ENCODE results near the gene DDC. TPM values are rescaled to one million over a fixed set of nuclear protein-coding genes. Genes with fewer than 3 reads are reported as not detected.

The DDC gene
- polyA plus RNA-seq, 2 of the 4 experiments (the other 2 are of a cell fraction) = 1.3 to 2.8 TPM

- Histone ChIP-seq H3K4me2 (no peak overlapping the region), H3K27ac (no peak overlapping the region), H3K4me1 (no peaks in the 10 kb centered on the region), H3K9me3 (no peaks in the 10 kb centered on the region), H3K4me3 (no peak overlapping the region)
- ATAC-seq (no peak), DNase-seq (ENCODE audit: low read depth in 1 of 2, low spot score in 1 of 2) (no peak), FAIRE-seq (no peak)
- 58% methylated on average over 6 of the region's 6 CpGs for WGBS (ENCODE audit: missing lambda C conversion rate)
- ChIA-PET POLR2A (no interaction called here), CTCF (no interaction called here)
- TF ChIP-seq NPAS2 (CRISPR knock-in tag; IDR thresholded peaks at IDR 0.05; ENCODE audit: borderline replicate concordance) = no peak
- TF ChIP-seq POLR2A (IDR thresholded peaks at IDR 0.05; ENCODE audit: low read length) = no peak
- TF ChIP-seq HDAC2 (IDR thresholded peaks at IDR 0.05) = no peak
- TF ChIP-seq HMGXB4 (CRISPR knock-in tag; IDR thresholded peaks at IDR 0.05; ENCODE audit: borderline replicate concordance) = no peak
These were observed 153.9 kb downstream of the DDC start for GRCh38 chr7:50411332-50411731.

- Histone ChIP-seq H3K4me3 (no peak overlapping the region), H3K4me2 (no peak overlapping the region), H3K9me3 (no peaks in the 10 kb centered on the region), H3K27ac (no peak overlapping the region), H3K4me1 (no peaks in the 10 kb centered on the region)
- DNase-seq (ENCODE audit: low read depth in 1 of 2, low spot score in 1 of 2) (no peak), FAIRE-seq (no peak), ATAC-seq (no peak)
- ChIA-PET CTCF (no interaction called here), POLR2A (no interaction called here)
- 57% methylated on average over 16 of the region's 17 CpGs for WGBS (ENCODE audit: missing lambda C conversion rate)
- no peak for TF ChIP-seq MAZ (IDR thresholded peaks at IDR 0.05; ENCODE audit: borderline replicate concordance, low read depth, low read length)
- no peak for TF ChIP-seq RFX5 (IDR thresholded peaks at IDR 0.05)
- no peak for TF ChIP-seq CEBPB (IDR thresholded peaks at IDR 0.05)
- TF ChIP-seq TP53 (CRISPR knock-in tag; IDR thresholded peaks at IDR 0.05) = no peak
- TF ChIP-seq KDM1A (IDR thresholded peaks at IDR 0.05; ENCODE audit: low read depth) = no peak
- TF ChIP-seq HOXB5 (CRISPR knock-in tag; IDR thresholded peaks at IDR 0.05) = no peak
- no peak for TF ChIP-seq TFCP2L1 (CRISPR knock-in tag; IDR thresholded peaks at IDR 0.05)
- no peak for TF ChIP-seq CHD4 (IDR thresholded peaks at IDR 0.05; ENCODE audit: borderline replicate concordance)
- no peak for TF ChIP-seq ELK1 (IDR thresholded peaks at IDR 0.05; ENCODE audit: low read depth, low read length)
- no peak for TF ChIP-seq HOXA7 (CRISPR knock-in tag; IDR thresholded peaks at IDR 0.05)
- TF ChIP-seq USF2 (IDR thresholded peaks at IDR 0.05) = no peak
- no peak for TF ChIP-seq ZNF302 (CRISPR knock-in tag; IDR thresholded peaks at IDR 0.05)
These were observed 155.1 kb downstream of the DDC start for GRCh38 chr7:50409856-50410745.

Small RNAs within 50 kb of the gene (small RNA-seq; reads per million reads assigned to genes)
- 0 reads per million in 6 experiments for gene RNU6-1091P

Other genes with a start within 250 kb of the DDC start
- gene FIGNL1, start 115.1 kb downstream of the DDC start, polyA plus RNA-seq (2011; rRNA removed) = 24.7 and 27.9 TPM in 2 replicates
- 24.0 to 25.4 TPM (median 25.0 TPM) in 3 replicates for gene FIGNL1, start 115.1 kb downstream of the DDC start, polyA plus RNA-seq (2017; fragmentation: RNase III; extraction: RNeasy Plus Mini Kit Qiagen cat#74134 plus additional on column Dnase treatment)
- gene GRB10, start 217.5 kb upstream of the DDC start, polyA plus RNA-seq (2011; rRNA removed) = 23.2 and 42.3 TPM in 2 replicates
- gene GRB10, start 217.5 kb upstream of the DDC start, polyA plus RNA-seq (2017; fragmentation: RNase III; extraction: RNeasy Plus Mini Kit Qiagen cat#74134 plus additional on column Dnase treatment) = 34.7 to 37.6 TPM (median 37.0 TPM) in 3 replicates